Mesenchymal stem cell (in vitro differentiated cells and primary cell): ENCODE measurements around the gene CEP55.

Experiments used
- DNase-seq: peaks from one replicate; pipeline ENCODE4 v3.0.0-alpha.2; 2013
- H2AFZ ChIP-seq: one replicate; pipeline ENCODE4 v1.6.1; 2013; ENCODE audit warnings: low read depth, mild to moderate bottlenecking, control low read depth, inconsistent platforms, low read length, moderate library complexity
- H2AK5ac ChIP-seq: 2 replicates; pipeline ENCODE4 v1.6.1; 2013; ENCODE audit warnings: low read length, moderate library complexity, mild to moderate bottlenecking, inconsistent platforms; ENCODE audit not compliant: severe bottlenecking
- H2BK120ac ChIP-seq: one replicate; pipeline ENCODE4 v1.6.1; 2013; ENCODE audit warnings: low read depth, mild to moderate bottlenecking, inconsistent platforms, low read length, moderate library complexity
- H2BK12ac ChIP-seq, 2 experiments: one replicate each; pipeline ENCODE4 v1.6.1; 2013; ENCODE audit warnings: inconsistent platforms in 2 of 2, low read length in 2 of 2, mild to moderate bottlenecking in 2 of 2, moderate library complexity in 2 of 2, control low read depth in 1 of 2
- H2BK15ac ChIP-seq: one replicate; pipeline ENCODE4 v1.6.1; 2013; ENCODE audit warnings: mild to moderate bottlenecking, low read depth, inconsistent platforms; ENCODE audit not compliant: poor library complexity, severe bottlenecking
- H2BK5ac ChIP-seq: 2 replicates; pipeline ENCODE4 v1.6.1; 2013; ENCODE audit warnings: low read depth, mild to moderate bottlenecking, low read length, control low read depth, inconsistent platforms; ENCODE audit not compliant: poor library complexity, severe bottlenecking
- H3K14ac ChIP-seq, 2 experiments: one replicate each; pipeline ENCODE4 v1.6.1; 2013; ENCODE audit warnings: inconsistent platforms in 2 of 2, low read length in 2 of 2, control low read depth in 1 of 2, mild to moderate bottlenecking in 1 of 2, moderate library complexity in 1 of 2
- H3K18ac ChIP-seq, 2 experiments: one replicate each; pipeline ENCODE4 v1.6.1; 2013; ENCODE audit warnings: inconsistent platforms in 2 of 2, low read length in 2 of 2, control low read depth in 1 of 2, low read depth in 1 of 2, mild to moderate bottlenecking in 1 of 2
- H3K23ac ChIP-seq, 2 experiments: one replicate each; pipeline ENCODE4 v1.6.1; 2013; ENCODE audit warnings: inconsistent platforms in 2 of 2, low read length in 2 of 2, mild to moderate bottlenecking in 2 of 2, moderate library complexity in 2 of 2, control low read depth in 1 of 2
- H3K27ac ChIP-seq: 2 replicates; pipeline ENCODE4 v1.5.1; 2013; ENCODE audit warnings: mild to moderate bottlenecking, moderate library complexity, low read length, control low read depth, inconsistent platforms; ENCODE audit not compliant: poor library complexity, severe bottlenecking
- H3K27me3 ChIP-seq, 2 experiments: 2 replicates each; pipeline versions ENCODE4 v1.6.1 to v1.7.0; 2013; ENCODE audit warnings: low read length in 2 of 2, mild to moderate bottlenecking in 2 of 2, moderate library complexity in 2 of 2, control low read depth in 1 of 2, inconsistent platforms in 1 of 2; ENCODE audit not compliant: control insufficient read depth in 1 of 2, insufficient read depth in 1 of 2
- H3K36me3 ChIP-seq, 2 experiments: 2 replicates each; pipeline versions ENCODE4 v1.6.1 to v1.7.0; 2013; ENCODE audit warnings: low read length in 2 of 2, control low read depth in 1 of 2, inconsistent platforms in 1 of 2, low read depth in 1 of 2, mild to moderate bottlenecking in 1 of 2; ENCODE audit not compliant: insufficient read depth in 2 of 2, control insufficient read depth in 1 of 2
- H3K4ac ChIP-seq, 2 experiments: one replicate each; pipeline ENCODE4 v1.6.1; 2013; ENCODE audit warnings: inconsistent platforms in 2 of 2, low read length in 2 of 2, mild to moderate bottlenecking in 2 of 2, moderate library complexity in 2 of 2, control low read depth in 1 of 2, low read depth in 1 of 2
- H3K4me1 ChIP-seq: 2 replicates; pipeline ENCODE4 v1.6.1; 2013; ENCODE audit warnings: low read depth, low read length, control low read depth; ENCODE audit not compliant: control insufficient read depth, insufficient read depth
- H3K4me2 ChIP-seq: 2 replicates; pipeline ENCODE4 v1.6.1; 2013; ENCODE audit warnings: low read length, mild to moderate bottlenecking, inconsistent platforms; ENCODE audit not compliant: poor library complexity, severe bottlenecking
- H3K4me3 ChIP-seq, 2 experiments: 2 replicates each; pipeline versions ENCODE4 v1.5.1 to v1.7.0; 2013; ENCODE audit warnings: low read length in 2 of 2, mild to moderate bottlenecking in 2 of 2, control low read depth in 1 of 2, low read depth in 1 of 2; ENCODE audit not compliant: insufficient read depth in 1 of 2
- H3K79me1 ChIP-seq: replicated peaks from 2 replicates; pipeline ENCODE4 v1.6.1; 2013; ENCODE audit warnings: mild to moderate bottlenecking, control low read depth, low read length, inconsistent platforms; ENCODE audit not compliant: poor library complexity, severe bottlenecking
- H3K9ac ChIP-seq: 2 replicates; pipeline ENCODE4 v1.7.0; 2013; ENCODE audit warnings: mild to moderate bottlenecking, low read length, moderate library complexity
- H3K9me3 ChIP-seq: 2 replicates; pipeline ENCODE4 v1.7.0; 2013; ENCODE audit warnings: mild to moderate bottlenecking, low read length; ENCODE audit not compliant: control insufficient read depth
- H4K8ac ChIP-seq: one replicate; pipeline ENCODE4 v1.6.1; 2013; ENCODE audit warnings: inconsistent platforms, mild to moderate bottlenecking, low read length, moderate library complexity
- H4K91ac ChIP-seq: one replicate; pipeline ENCODE4 v1.6.1; 2013; ENCODE audit warnings: mild to moderate bottlenecking, low read length, inconsistent platforms
- WGBS: methylation state at CpG from one replicate; pipeline ENCODE4 v1.1.7; 2013; ENCODE audit warnings: mixed read lengths; 5-methylcytosine and 5-hydroxymethylcytosine counted together

CEP55 gene

DNA sequence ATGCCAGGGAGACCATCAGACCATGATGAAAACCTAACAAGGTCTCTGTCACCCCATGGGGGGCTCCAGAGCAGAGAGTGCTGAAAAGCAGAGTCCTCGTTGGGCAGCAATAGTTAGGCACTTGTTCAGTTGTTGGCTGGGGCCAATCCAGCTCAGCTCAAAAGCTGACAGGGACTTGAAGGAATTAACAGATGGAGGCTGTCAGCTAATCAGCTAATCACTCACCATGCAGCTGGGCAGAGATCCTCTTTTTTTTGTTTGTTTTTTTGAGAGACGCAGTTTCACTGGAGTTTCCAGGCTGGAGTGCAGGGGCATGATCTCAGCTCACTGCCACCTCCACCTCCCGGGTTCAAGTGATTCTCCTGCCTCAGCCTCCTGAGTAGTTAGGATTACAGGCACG is 18.1 kb downstream of the CEP55 start:
- H4K91ac ChIP-seq, result no peak overlapping the region
- no peak overlapping the region for H3K4ac ChIP-seq
- H3K9me3 ChIP-seq, result no peaks in the 10 kb centered on the region
- peak overlapping the region; percentile 83 for H3K9ac ChIP-seq
- H3K23ac ChIP-seq, result no peak overlapping the region
- no peak overlapping the region for H3K27ac ChIP-seq
- 98% methylated on average over 4 of the region's 4 CpGs for WGBS
- H3K4me3 ChIP-seq, result no peak overlapping the region
- H3K36me3 ChIP-seq, result peaks cover 4 to 9% of the 10 kb centered on the region in 2 experiments
- H3K4me1 ChIP-seq, result no peaks in the 10 kb centered on the region
- H2BK5ac ChIP-seq, result no peak overlapping the region
- peaks cover 5% of the 10 kb centered on the region for H3K79me1 ChIP-seq
- no peak overlapping the region for H2BK15ac ChIP-seq
- no peak overlapping the region for H2BK120ac ChIP-seq
- no peak for DNase-seq
- no peak overlapping the region for H4K8ac ChIP-seq
- no peak overlapping the region for H2BK12ac ChIP-seq
- no peak overlapping the region for H3K18ac ChIP-seq
- H2AK5ac ChIP-seq, result no peak overlapping the region
- no peak overlapping the region for H3K4me2 ChIP-seq
- H3K27me3 ChIP-seq, result no peaks in the 10 kb centered on the region
- no peak overlapping the region for H2AFZ ChIP-seq
- no peak overlapping the region for H3K14ac ChIP-seq

DNA sequence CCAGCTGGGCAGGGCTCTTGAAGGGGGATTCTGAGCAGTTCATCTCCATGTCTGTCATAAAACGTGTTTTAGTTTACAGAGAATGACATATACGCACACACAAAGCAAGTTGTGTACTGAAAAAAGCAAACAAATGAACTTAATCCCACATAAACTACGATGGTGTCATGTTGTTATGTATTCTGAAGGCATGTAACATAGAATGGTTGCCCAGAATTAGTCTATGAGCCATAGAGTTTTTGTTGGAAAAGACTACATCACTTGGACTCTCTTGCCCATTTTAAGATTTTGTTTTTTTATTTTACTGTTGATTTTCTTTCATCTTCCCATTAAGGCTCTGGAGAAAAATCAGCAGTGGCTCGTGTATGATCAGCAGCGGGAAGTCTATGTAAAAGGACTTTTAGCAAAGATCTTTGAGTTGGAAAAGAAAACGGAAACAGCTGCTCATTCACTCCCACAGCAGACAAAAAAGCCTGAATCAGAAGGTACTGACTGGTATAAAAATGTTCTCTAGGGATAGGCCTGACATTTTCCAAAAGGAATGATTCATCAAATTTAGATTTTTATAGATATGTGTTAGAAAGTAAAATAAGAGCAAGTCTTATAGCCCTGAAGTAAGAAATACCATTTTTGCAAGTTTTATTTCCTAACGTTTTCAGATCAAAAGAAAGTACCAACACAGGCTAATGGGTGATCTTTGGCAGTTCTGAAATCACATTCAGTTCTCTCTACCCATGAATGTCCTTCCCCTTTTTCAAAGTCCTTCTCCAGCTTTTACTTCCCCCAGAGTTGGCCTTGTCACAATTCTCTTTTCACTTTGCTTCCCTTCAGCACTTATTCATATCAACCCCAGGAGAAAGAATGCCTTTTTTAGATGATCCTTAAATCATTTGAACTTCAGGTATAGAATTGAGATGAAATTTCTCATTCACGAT is 18.9 kb downstream of the CEP55 start:
- H3K4me3 ChIP-seq, result peak overlapping the region in 1 of 2 experiments; percentile 43
- no peak overlapping the region for H2BK120ac ChIP-seq
- no peak overlapping the region for H2BK15ac ChIP-seq
- peaks cover 5% of the 10 kb centered on the region for H3K79me1 ChIP-seq
- no peak overlapping the region for H3K23ac ChIP-seq
- no peak overlapping the region for H3K27ac ChIP-seq
- no peak overlapping the region for H3K14ac ChIP-seq
- H3K4me2 ChIP-seq, result no peak overlapping the region
- no peak overlapping the region for H2BK12ac ChIP-seq
- WGBS, result 95% methylated on average over 5 of the region's 8 CpGs
- no peak overlapping the region for H4K8ac ChIP-seq
- H2AK5ac ChIP-seq, result no peak overlapping the region
- H4K91ac ChIP-seq, result no peak overlapping the region
- H2AFZ ChIP-seq, result no peak overlapping the region
- no peaks in the 10 kb centered on the region for H3K9me3 ChIP-seq
- peak overlapping the region; percentile 83 for H3K9ac ChIP-seq
- no peak overlapping the region for H3K18ac ChIP-seq
- no peak overlapping the region for H2BK5ac ChIP-seq
- no peaks in the 10 kb centered on the region for H3K27me3 ChIP-seq
- peaks cover 6 to 12% of the 10 kb centered on the region in 2 experiments for H3K36me3 ChIP-seq
- no peak overlapping the region for H3K4ac ChIP-seq
- no peaks in the 10 kb centered on the region for H3K4me1 ChIP-seq
- no peak for DNase-seq

DNA sequence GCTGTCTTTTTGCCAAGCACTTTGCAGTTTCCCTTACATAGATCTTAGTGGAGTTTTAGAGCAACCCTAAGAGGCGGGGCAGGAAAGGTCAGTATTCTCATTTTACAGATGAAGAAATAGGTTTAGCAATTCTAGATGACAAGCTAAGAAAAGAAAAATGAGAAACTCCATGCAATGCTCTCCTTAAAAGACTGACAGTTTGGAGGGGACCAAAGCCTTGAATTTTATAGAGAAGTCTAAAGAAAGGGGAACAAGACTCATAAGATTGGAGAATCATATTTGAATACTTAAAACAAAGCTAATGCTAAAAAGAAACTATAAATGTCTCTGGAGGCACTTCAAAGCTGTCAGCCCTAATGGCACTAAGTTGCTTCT is 19.6 kb downstream of the CEP55 start:
- no peak for DNase-seq
- H2AK5ac ChIP-seq, result no peak overlapping the region
- H3K9ac ChIP-seq, result peak overlapping the region; percentile 83
- H4K8ac ChIP-seq, result no peak overlapping the region
- H2BK120ac ChIP-seq, result no peak overlapping the region
- H2BK12ac ChIP-seq, result no peak overlapping the region
- no peak overlapping the region for H2AFZ ChIP-seq
- H3K4me2 ChIP-seq, result no peak overlapping the region
- H3K27me3 ChIP-seq, result no peaks in the 10 kb centered on the region
- no peaks in the 10 kb centered on the region for H3K4me1 ChIP-seq
- H3K14ac ChIP-seq, result no peak overlapping the region
- no peak overlapping the region for H2BK15ac ChIP-seq
- no peak overlapping the region for H3K4ac ChIP-seq
- H3K23ac ChIP-seq, result no peak overlapping the region
- H2BK5ac ChIP-seq, result no peak overlapping the region
- H4K91ac ChIP-seq, result no peak overlapping the region
- WGBS, result 100% methylated on average over 1 of the region's 1 CpG
- no peaks in the 10 kb centered on the region for H3K9me3 ChIP-seq
- peak overlapping the region in 1 of 2 experiments; percentile 43 for H3K4me3 ChIP-seq
- peaks cover 3% of the 10 kb centered on the region for H3K79me1 ChIP-seq
- H3K27ac ChIP-seq, result no peak overlapping the region
- H3K18ac ChIP-seq, result no peak overlapping the region
- peaks cover 9 to 12% of the 10 kb centered on the region in 2 experiments for H3K36me3 ChIP-seq

DNA sequence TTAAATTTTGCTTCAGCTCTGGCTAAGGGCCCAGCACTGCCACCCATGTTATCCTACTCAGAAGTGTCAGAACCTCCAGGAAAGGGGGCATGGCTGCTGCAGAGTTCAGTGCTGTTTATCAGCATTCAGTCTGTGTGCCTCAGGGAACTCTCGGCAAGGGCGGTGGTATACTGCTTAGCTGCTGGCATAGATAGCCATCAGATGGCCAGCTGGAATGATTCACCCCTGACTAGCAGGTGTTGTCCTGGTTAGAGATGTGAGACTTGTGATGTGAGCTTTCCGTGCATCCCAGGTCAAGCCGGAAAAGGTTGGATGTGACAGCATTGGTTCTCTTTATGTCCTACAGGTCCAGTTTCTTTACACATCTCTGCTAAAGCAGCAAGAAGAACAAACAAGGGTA is 22.1 kb downstream of the CEP55 start:
- Histone ChIP-seq H3K79me1 (peaks cover 3% of the 10 kb centered on the region), H3K4me2 (no peak overlapping the region), H3K23ac (no peak overlapping the region), H3K14ac (no peak overlapping the region), H3K4me3 (no peak overlapping the region), H2BK120ac (no peak overlapping the region), H2BK5ac (no peak overlapping the region), H3K36me3 (peaks cover 12% of the 10 kb centered on the region in 2 experiments), H4K91ac (no peak overlapping the region), H3K9ac (no peak overlapping the region), H2BK15ac (no peak overlapping the region), H3K4ac (no peak overlapping the region), H2AK5ac (no peak overlapping the region), H2AFZ (no peak overlapping the region), H4K8ac (no peak overlapping the region), H3K27me3 (no peaks in the 10 kb centered on the region), H3K9me3 (no peaks in the 10 kb centered on the region), H3K4me1 (no peaks in the 10 kb centered on the region), H3K18ac (no peak overlapping the region), H3K27ac (no peak overlapping the region), H2BK12ac (no peak overlapping the region)
- WGBS, result 100% methylated on average over 4 of the region's 4 CpGs
- DNase-seq, result no peak
